DOHH2 (cell line): ENCODE data around the gene SLC25A31.

Experiments
- CTCF ChIP-seq: fragments of 200-600 bp; sonication (generic); IDR thresholded peaks from one replicate; pipeline ENCODE4 v1.5.1; 2014; ENCODE audit warnings: antibody characterized with exemption, mild to moderate bottlenecking, low read depth, low read length; ENCODE audit not compliant: poor library complexity, severe bottlenecking
- EZH2phosphoT487 ChIP-seq: fragments of 200-600 bp; sonication (generic); IDR thresholded peaks from 2 replicates; pipeline ENCODE4 v1.6.1; 2017; ENCODE audit warnings: borderline replicate concordance, mild to moderate bottlenecking, antibody characterized with exemption, low read length, moderate library complexity, mixed read lengths

GRCh38 chr4:127759893-127760292 is 29.7 kb downstream of the SLC25A31 start:
- TF ChIP-seq CTCF (no peak), EZH2phosphoT487 (no peak)
